H1 (cell line): ENCODE measurements around the gene MT2A. TPM values are rescaled to one million over a fixed set of nuclear protein-coding genes. Genes with fewer than 3 reads are reported as not detected.

Source experiments
- CTCF ChIA-PET: fragments of 300-600 bp; sonication (Branson Sonifier 250); formaldehyde crosslinking; loops from one replicate; lab custom pipeline; 2021; ENCODE audit not compliant: partially characterized antibody; lab: Charles Lee
- POLR2A ChIA-PET: fragments of 300-600 bp; sonication (Branson Sonifier 250); formaldehyde crosslinking; loops from one replicate; lab custom pipeline; 2021; ENCODE audit warnings: inconsistent platforms; ENCODE audit not compliant: partially characterized antibody; lab: Charles Lee
- DNase-seq, 2 experiments: peaks; one replicate each; pipeline versions ENCODE4 v3.0.0 to v3.0.0-alpha.2; 2010 to 2022; ENCODE audit warnings: low spot score in 2 of 2, low read depth in 1 of 2, mixed read lengths in 1 of 2
- FAIRE-seq: peaks from 2 replicates; lab custom pipeline; 2011; peaks lifted over from hg19 to GRCh38; lab: Jason Lieb, UNC
- H2AFZ ChIP-seq: 2 replicates; pipeline ENCODE4 v1.8.1; 2012; ENCODE audit warnings: low read length, inconsistent platforms
- H2AK5ac ChIP-seq: 2 replicates; pipeline ENCODE4 v1.6.1; 2013; ENCODE audit warnings: low read depth, low read length
- H2BK120ac ChIP-seq: replicated peaks from 2 replicates; pipeline ENCODE3; 2013; ENCODE audit warnings: low read depth, low read length, inconsistent platforms
- H2BK12ac ChIP-seq: 2 replicates; pipeline ENCODE4 v1.6.1; 2013; ENCODE audit warnings: low read depth, low read length
- H2BK15ac ChIP-seq: 2 replicates; pipeline ENCODE4 v1.6.1; 2013; ENCODE audit warnings: low read length
- H2BK20ac ChIP-seq: 2 replicates; pipeline ENCODE4 v1.6.1; 2013; ENCODE audit warnings: low read length
- H2BK5ac ChIP-seq: 2 replicates; pipeline ENCODE4 v1.6.1; 2013; ENCODE audit warnings: low read depth, low read length
- H3K14ac ChIP-seq: 2 replicates; pipeline ENCODE4 v1.6.1; 2013; ENCODE audit warnings: inconsistent platforms; ENCODE audit not compliant: insufficient read length
- H3K18ac ChIP-seq: 2 replicates; pipeline ENCODE4 v1.6.1; 2013; ENCODE audit warnings: low read length; ENCODE audit errors: extremely low read depth
- H3K23ac ChIP-seq: 2 replicates; pipeline ENCODE4 v1.6.1; 2013; ENCODE audit warnings: inconsistent platforms; ENCODE audit not compliant: insufficient read length
- H3K23me2 ChIP-seq: 2 replicates; pipeline ENCODE4 v1.6.1; 2013; ENCODE audit warnings: low read depth, low read length
- H3K27ac ChIP-seq: 2 replicates; pipeline ENCODE4 v1.6.1; 2011; ENCODE audit warnings: low read depth, low read length, inconsistent platforms
- H3K27me3 ChIP-seq, 4 experiments: replicated peaks in 1 of 4; 1 replicate in 1 of 4; 2 replicates in 3 of 4; pipeline versions ENCODE4 v1.6.1 to v1.8.1; 2011 to 2013; ENCODE audit warnings: low read length in 3 of 4, mild to moderate bottlenecking in 3 of 4, inconsistent platforms in 2 of 4, mixed read lengths in 2 of 4, moderate library complexity in 1 of 4; ENCODE audit not compliant: control insufficient read depth in 3 of 4, insufficient read depth in 3 of 4; ENCODE audit errors: extremely low read depth in 1 of 4
- H3K36me3 ChIP-seq, 4 experiments: 2 replicates each; pipeline versions ENCODE4 v1.6.1 to v1.8.1; 2011 to 2013; ENCODE audit warnings: mild to moderate bottlenecking in 4 of 4, low read length in 3 of 4, moderate library complexity in 2 of 4, control low read depth in 1 of 4, inconsistent platforms in 1 of 4; ENCODE audit not compliant: insufficient read depth in 4 of 4, control insufficient read depth in 2 of 4
- H3K4ac ChIP-seq: replicated peaks from 2 replicates; pipeline ENCODE3; 2013; ENCODE audit warnings: low read length, low read depth, mixed read lengths, inconsistent platforms; ENCODE audit not compliant: insufficient read length
- H3K4me1 ChIP-seq, 4 experiments: replicated peaks in 1 of 4; 1 replicate in 1 of 4; 2 replicates in 3 of 4; pipeline versions ENCODE4 v1.6.1 to v1.8.1; 2011 to 2013; ENCODE audit warnings: low read length in 3 of 4, inconsistent platforms in 2 of 4, mixed read lengths in 1 of 4; ENCODE audit not compliant: insufficient read depth in 4 of 4, control insufficient read depth in 3 of 4
- H3K4me2 ChIP-seq, 2 experiments: 2 replicates each; pipeline versions ENCODE4 v1.6.1 to v1.8.1; 2011 to 2013; ENCODE audit warnings: low read depth in 2 of 2, low read length in 2 of 2, control low read depth in 1 of 2, inconsistent platforms in 1 of 2, mild to moderate bottlenecking in 1 of 2; ENCODE audit not compliant: insufficient read depth in 1 of 2
- H3K4me3 ChIP-seq, 4 experiments: fragments of 200-600, 300-600 bp in 1 of 4; sonication (generic), shearing (Covaris generic), sonication (Bioruptor Twin) in 1 of 4; 2 replicates each; pipeline versions ENCODE4 v1.5.1 to v1.8.1; 2011 to 2016; ENCODE audit warnings: low read length in 4 of 4, low read depth in 3 of 4, control low read depth in 2 of 4, inconsistent platforms in 2 of 4, mild to moderate bottlenecking in 2 of 4, mixed read lengths in 1 of 4, moderate library complexity in 1 of 4; ENCODE audit not compliant: insufficient read depth in 2 of 4; ENCODE audit errors: extremely low read depth in 1 of 4
- H3K56ac ChIP-seq: replicated peaks from 2 replicates; pipeline ENCODE3; 2013; ENCODE audit warnings: low read depth, mild to moderate bottlenecking, mixed read lengths, low read length, inconsistent platforms; ENCODE audit not compliant: insufficient read length
- H3K79me1 ChIP-seq: 2 replicates; pipeline ENCODE4 v1.6.1; 2013; ENCODE audit warnings: low read depth, low read length, control low read depth
- H3K79me2 ChIP-seq, 2 experiments: 2 replicates each; pipeline versions ENCODE4 v1.6.1 to v1.8.1; 2012 to 2013; ENCODE audit warnings: low read length in 2 of 2, mild to moderate bottlenecking in 2 of 2, inconsistent platforms in 1 of 2; ENCODE audit not compliant: insufficient read depth in 2 of 2, control insufficient read depth in 1 of 2
- H3K9ac ChIP-seq, 4 experiments: replicated peaks in 1 of 4; 1 replicate in 1 of 4; 2 replicates in 3 of 4; pipeline versions ENCODE4 v1.6.1 to v1.8.1; 2011 to 2013; ENCODE audit warnings: low read depth in 3 of 4, low read length in 3 of 4, control low read depth in 2 of 4, mild to moderate bottlenecking in 2 of 4, moderate library complexity in 2 of 4, inconsistent platforms in 1 of 4; ENCODE audit errors: extremely low read depth in 1 of 4
- H3K9me3 ChIP-seq, 2 experiments: 2 replicates each; pipeline versions ENCODE4 v1.6.1 to v1.8.1; 2012 to 2013; ENCODE audit warnings: mild to moderate bottlenecking in 2 of 2, moderate library complexity in 2 of 2, control low read depth in 1 of 2, inconsistent platforms in 1 of 2, low read depth in 1 of 2, low read length in 1 of 2, mixed read lengths in 1 of 2; ENCODE audit not compliant: insufficient read depth in 2 of 2
- H4K20me1 ChIP-seq, 2 experiments: replicated peaks in 1 of 2; 2 replicates each; pipeline versions ENCODE3 to v1.8.1; 2011 to 2013; ENCODE audit warnings: inconsistent platforms in 2 of 2, low read length in 2 of 2, mild to moderate bottlenecking in 1 of 2; ENCODE audit not compliant: insufficient read depth in 2 of 2, control insufficient read depth in 1 of 2
- H4K5ac ChIP-seq: 2 replicates; pipeline ENCODE4 v1.6.1; 2013; ENCODE audit warnings: low read length, low read depth, mixed read lengths, inconsistent platforms; ENCODE audit not compliant: insufficient read length
- H4K8ac ChIP-seq: 2 replicates; pipeline ENCODE4 v1.8.0; 2013; ENCODE audit warnings: mild to moderate bottlenecking, moderate library complexity, low read length, inconsistent platforms; ENCODE audit not compliant: insufficient read depth; ENCODE audit errors: extremely low read depth
- H4K91ac ChIP-seq: replicated peaks from 2 replicates; pipeline ENCODE3; 2013; ENCODE audit warnings: low read length, mixed read lengths, inconsistent platforms; ENCODE audit not compliant: insufficient read length
- CBX8 ChIP-seq: fragments of 300-800, 300-1000 bp; sonication (generic); IDR thresholded peaks from 2 replicates; pipeline ENCODE4 v1.7.1; 2016; ENCODE audit warnings: low read depth, low read length, borderline replicate concordance
- EZH2 ChIP-seq: fragments of 200-600 bp; sonication (generic); IDR thresholded peaks from 2 replicates; pipeline ENCODE4 v1.7.1; 2012; ENCODE audit warnings: low read depth, mild to moderate bottlenecking, moderate library complexity, low read length, inconsistent platforms; ENCODE audit not compliant: severe bottlenecking
- KDM4A ChIP-seq: IDR thresholded peaks from one replicate; pipeline ENCODE4 v1.7.1; 2012; ENCODE audit warnings: low read depth, mild to moderate bottlenecking, moderate library complexity, low read length, inconsistent platforms; ENCODE audit not compliant: severe bottlenecking
- RNF2 ChIP-seq: fragments of 200-900, 300-1000 bp; sonication (generic); IDR thresholded peaks from 2 replicates; pipeline ENCODE4 v1.7.1; 2016; ENCODE audit warnings: borderline replicate concordance, low read depth, mild to moderate bottlenecking, antibody characterized with exemption, low read length; ENCODE audit not compliant: poor library complexity, severe bottlenecking; ENCODE audit errors: missing control alignments
- SP4 ChIP-seq: IDR thresholded peaks from 2 replicates; pipeline ENCODE4 v1.6.1; 2012; ENCODE audit warnings: low read length, inconsistent platforms
- SUZ12 ChIP-seq: fragments of 200-600 bp; sonication (generic); IDR thresholded peaks from 2 replicates; pipeline ENCODE4 v1.6.1; 2012; ENCODE audit warnings: mild to moderate bottlenecking, inconsistent platforms, low read length, moderate library complexity, mixed read lengths
- WGBS, 2 experiments: shearing (Covaris generic) in 1 of 2; methylation state at CpG; one replicate each; pipeline versions ENCODE4 v1.1.6 to v1.1.7; 2013 to 2015; ENCODE audit warnings: low lambda C conversion rate in 2 of 2, mixed read lengths in 2 of 2, inconsistent platforms in 1 of 2, low coverage in 1 of 2, missing lambda C conversion rate in 1 of 2; ENCODE audit not compliant: insufficient replicate concordance in 2 of 2, insufficient coverage in 1 of 2, insufficient read length in 1 of 2; ENCODE audit errors: extremely low coverage in 1 of 2, missing lambda C conversion rate in 1 of 2; 5-methylcytosine and 5-hydroxymethylcytosine counted together
- polyA plus RNA-seq, 7 experiments: library from polyadenylated mRNA; depleted of rRNA in 3 of 7; stranded (reverse) in 5 of 7; unstranded in 2 of 7; fragments of >200 nt in 5 of 7; fragments of 200-250 nt in 2 of 7; gene quantifications; 1 replicate in 5 of 7; 2 replicates in 1 of 7; 4 replicates in 1 of 7; pipeline versions ENCODE4 v1.2.1 to v1.2.3, GENCODE V29; 2011 to 2013; ENCODE audit warnings: missing spikeins in 2 of 7, mixed read lengths in 2 of 7
- total RNA-seq: library from RNA; stranded (reverse); fragmentation: NEBNext Ultra II Directional; extraction: Animal tissue kit (Norgen Biotek cat#: 25700); gene quantifications from 2 replicates; pipeline ENCODE4 v1.2.1, GENCODE V29; 2021

Gene MT2A
- total and polyA plus RNA-seq, 2 of the 8 experiments (the other 6 are each of a cell fraction or from before 2014, with no cell fraction given), result 9.5 to 30.1 TPM

DNA sequence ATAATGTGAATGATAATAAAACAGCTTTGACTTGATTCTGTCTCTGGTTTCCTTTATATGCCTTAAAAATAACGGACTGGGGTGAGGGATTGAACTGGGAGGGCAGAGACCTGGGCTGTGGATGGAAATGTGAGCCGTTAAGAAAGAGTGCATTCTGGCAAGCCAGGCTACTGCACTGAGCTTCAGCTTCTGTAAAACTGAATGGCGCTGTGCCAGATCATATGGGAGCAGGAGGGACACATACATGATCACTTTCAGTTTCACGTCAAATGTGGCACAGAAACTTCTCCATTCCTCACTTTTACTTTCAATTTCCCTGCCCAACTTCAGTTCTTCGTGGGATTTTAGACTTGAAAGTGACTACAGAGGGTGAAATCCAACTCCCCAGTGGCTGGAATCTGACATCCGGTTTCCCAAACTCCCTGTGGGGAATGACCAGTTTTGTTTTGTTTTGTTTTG is 1.1 kb downstream of the MT2A start:
- H3K9me3 ChIP-seq, result no peaks in the 10 kb centered on the region
- no peak overlapping the region for H2AFZ ChIP-seq
- H3K23ac ChIP-seq, result no peak overlapping the region
- H4K5ac ChIP-seq, result no peak overlapping the region
- no peak overlapping the region for H3K27ac ChIP-seq
- peaks cover 7 to 21% (median 10%) of the 10 kb centered on the region in 4 experiments for H3K4me1 ChIP-seq
- no peak overlapping the region for H3K9ac ChIP-seq
- H2BK20ac ChIP-seq, result no peak overlapping the region
- no peak overlapping the region for H2BK5ac ChIP-seq
- peak overlapping the region in 1 of 4 experiments; percentile 62; a peak in 2 of 8 replicates for H3K4me3 ChIP-seq
- peaks cover 11% of the 10 kb centered on the region; the same call in 1 of the 2 replicates for H3K23me2 ChIP-seq
- H4K20me1 ChIP-seq, result peaks cover 0 to 2% of the 10 kb centered on the region in 2 experiments
- ChIA-PET CTCF (interaction anchor here (0.6 to 9.2 kb wide), 3 partner anchors 15 to 93 kb away, joined by 3 to 85 read pairs (median 5); partner anchors contain the start of gene MT1E), POLR2A (interaction anchor here (1.2 to 8.0 kb wide), 3 partner anchors 12 to 59 kb away, joined by 3 to 66 read pairs (median 4); partner anchors contain the start of gene MT1E)
- no peak overlapping the region for H2BK12ac ChIP-seq
- H2AK5ac ChIP-seq, result no peak overlapping the region
- H3K4me2 ChIP-seq, result peak overlapping the region; percentile 70 to 77; a peak in 3 of 4 replicates
- H3K79me2 ChIP-seq, result no peaks in the 10 kb centered on the region
- no peak overlapping the region for H3K56ac ChIP-seq
- H3K79me1 ChIP-seq, result no peaks in the 10 kb centered on the region
- FAIRE-seq (no peak), DNase-seq (no peak)
- H3K18ac ChIP-seq, result no peak overlapping the region
- no peak overlapping the region for H4K8ac ChIP-seq
- 11% methylated on average over 6 of the region's 6 CpGs; no CpG with 5 or more reads in 1 of the 2 experiments for WGBS, 2 experiments
- peaks cover 27 to 65% (median 53%) of the 10 kb centered on the region in 4 experiments for H3K27me3 ChIP-seq
- 0 out of 2 replicates have a peak, but pooled peaks have one; percentile 42 for TF ChIP-seq CBX8
- TF ChIP-seq SP4, result no peak
- no peak for TF ChIP-seq KDM4A
- TF ChIP-seq SUZ12, result peak; percentile 14; the same call in 1 of the 2 replicates
- peak; percentile 36 for TF ChIP-seq RNF2
- TF ChIP-seq EZH2, result peak; percentile 37
- TF ChIP-seq, all 59 proteins: peak for 4
- no peak overlapping the region for H4K91ac ChIP-seq
- no peak overlapping the region for H3K4ac ChIP-seq
- no peak overlapping the region for H2BK15ac ChIP-seq
- no peak overlapping the region for H3K14ac ChIP-seq
- H2BK120ac ChIP-seq, result no peak overlapping the region
- no peaks in the 10 kb centered on the region for H3K36me3 ChIP-seq
